Breast epithelium (tissue), 4 donors: ENCODE results near the gene TMOD4. TPM values are rescaled to one million over a fixed set of nuclear protein-coding genes. Genes with fewer than 3 reads are reported as not detected.

Experiments used
- DNase-seq, 2 donors: peaks; one replicate each; pipeline ENCODE4 v3.0.0-alpha.2; 2019; ENCODE audit warnings: low spot score in 2 of 2
- H3K27ac ChIP-seq, 2 donors: fragments of 200-600 bp; sonication (generic) in 1 of 2; one replicate each; pipeline ENCODE4 v1.5.1; 2016 to 2019; ENCODE audit warnings: mild to moderate bottlenecking in 1 of 2
- H3K27me3 ChIP-seq, 2 donors: fragments of 200-600 bp; sonication (generic) in 1 of 2; one replicate each; pipeline versions ENCODE4 v1.5.1 to v1.6.0; 2017 to 2019; ENCODE audit warnings: control low read depth in 1 of 2, mild to moderate bottlenecking in 1 of 2
- H3K36me3 ChIP-seq: fragments of 200-600 bp; one replicate; pipeline ENCODE4 v1.5.1; 2019
- H3K4me1 ChIP-seq, 2 donors: fragments of 200-600 bp; sonication (generic); one replicate each; pipeline ENCODE4 v1.5.1; 2016 to 2019; ENCODE audit warnings: control low read depth in 1 of 2
- H3K4me3 ChIP-seq, 3 donors: fragments of 200-600 bp; sonication (generic); 1 replicate in 2 of 3; 2 replicates in 1 of 3; pipeline ENCODE4 v1.5.1; 2016 to 2019; ENCODE audit warnings: mild to moderate bottlenecking in 3 of 3, moderate library complexity in 2 of 3
- H3K9me3 ChIP-seq, 2 donors: fragments of 200-600 bp; sonication (generic) in 1 of 2; one replicate each; pipeline ENCODE4 v1.5.1; 2016 to 2019; ENCODE audit warnings: control low read depth in 1 of 2
- POLR2A ChIP-seq: fragments of 450-650 bp; IDR thresholded peaks from one replicate; pipeline ENCODE4 v1.6.1; 2016; ENCODE audit warnings: antibody characterized with exemption, mild to moderate bottlenecking, moderate library complexity
- POLR2AphosphoS5 ChIP-seq, 3 donors: sonication (generic); formaldehyde crosslinking; IDR thresholded peaks; one replicate each; pipeline ENCODE4 v1.6.1; 2017; ENCODE audit warnings: antibody characterized with exemption in 3 of 3
- intact Hi-C: fragments of 100-400 bp; cut with DNase I; formaldehyde crosslinking; loops from one replicate; pipeline ENCODE4 v1.15.1; 2023; ENCODE audit warnings: low total_unique reads
- total RNA-seq, 3 donors: library from RNA; depleted of rRNA; stranded (reverse); fragments of >200 nt; gene quantifications; one replicate each; pipeline ENCODE4 v1.1.0, GENCODE V29; 2016
- TF ChIP-seq, protein P1 (sequence below), 3 donors: fragments of 450-650 bp; IDR thresholded peaks; one replicate each; pipeline ENCODE4 v1.5.1; 2016 to 2017; ENCODE audit warnings: antibody characterized with exemption in 3 of 3, mild to moderate bottlenecking in 3 of 3, moderate library complexity in 3 of 3

The TMOD4 gene
- total RNA-seq, 3 donors from 2014 or later = 0.73 TPM; not detected in 2

DNA sequence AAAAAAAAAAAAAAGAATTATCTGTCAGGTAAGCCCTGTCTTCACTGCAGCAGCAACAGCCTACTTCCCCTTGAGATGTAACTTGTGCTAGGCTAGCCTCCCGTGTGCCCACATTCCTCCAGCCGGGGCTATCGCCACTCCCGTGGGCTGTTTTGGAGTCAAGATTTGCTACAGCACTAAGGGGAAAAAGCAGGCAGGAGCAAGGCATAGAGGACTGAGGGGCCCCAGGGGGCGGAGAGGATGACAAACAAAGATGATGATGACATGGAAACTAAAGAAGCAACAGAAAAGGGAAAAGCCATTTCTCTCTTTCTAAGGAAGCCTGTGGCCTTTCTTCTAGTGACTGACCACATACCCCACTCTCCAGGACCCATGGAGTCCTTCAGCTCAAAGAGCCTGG, 17.5 kb downstream of the TMOD4 start:
- Histone ChIP-seq H3K27me3 (no peaks in the 10 kb centered on the region), H3K27ac (no peak overlapping the region), H3K4me1 (no peaks in the 10 kb centered on the region), H3K9me3 (no peaks in the 10 kb centered on the region), H3K4me3 (no peak overlapping the region), H3K36me3 (no peaks in the 10 kb centered on the region)
- TF ChIP-seq POLR2AphosphoS5 (IDR thresholded peaks at IDR 0.05) = no peak
- TF ChIP-seq, protein P1, sequence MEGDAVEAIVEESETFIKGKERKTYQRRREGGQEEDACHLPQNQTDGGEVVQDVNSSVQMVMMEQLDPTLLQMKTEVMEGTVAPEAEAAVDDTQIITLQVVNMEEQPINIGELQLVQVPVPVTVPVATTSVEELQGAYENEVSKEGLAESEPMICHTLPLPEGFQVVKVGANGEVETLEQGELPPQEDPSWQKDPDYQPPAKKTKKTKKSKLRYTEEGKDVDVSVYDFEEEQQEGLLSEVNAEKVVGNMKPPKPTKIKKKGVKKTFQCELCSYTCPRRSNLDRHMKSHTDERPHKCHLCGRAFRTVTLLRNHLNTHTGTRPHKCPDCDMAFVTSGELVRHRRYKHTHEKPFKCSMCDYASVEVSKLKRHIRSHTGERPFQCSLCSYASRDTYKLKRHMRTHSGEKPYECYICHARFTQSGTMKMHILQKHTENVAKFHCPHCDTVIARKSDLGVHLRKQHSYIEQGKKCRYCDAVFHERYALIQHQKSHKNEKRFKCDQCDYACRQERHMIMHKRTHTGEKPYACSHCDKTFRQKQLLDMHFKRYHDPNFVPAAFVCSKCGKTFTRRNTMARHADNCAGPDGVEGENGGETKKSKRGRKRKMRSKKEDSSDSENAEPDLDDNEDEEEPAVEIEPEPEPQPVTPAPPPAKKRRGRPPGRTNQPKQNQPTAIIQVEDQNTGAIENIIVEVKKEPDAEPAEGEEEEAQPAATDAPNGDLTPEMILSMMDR (IDR thresholded peaks at IDR 0.05) = no peak
- TF ChIP-seq POLR2A = no peak
- intact Hi-C loops = no loop called here
- DNase-seq = no peak

DNA sequence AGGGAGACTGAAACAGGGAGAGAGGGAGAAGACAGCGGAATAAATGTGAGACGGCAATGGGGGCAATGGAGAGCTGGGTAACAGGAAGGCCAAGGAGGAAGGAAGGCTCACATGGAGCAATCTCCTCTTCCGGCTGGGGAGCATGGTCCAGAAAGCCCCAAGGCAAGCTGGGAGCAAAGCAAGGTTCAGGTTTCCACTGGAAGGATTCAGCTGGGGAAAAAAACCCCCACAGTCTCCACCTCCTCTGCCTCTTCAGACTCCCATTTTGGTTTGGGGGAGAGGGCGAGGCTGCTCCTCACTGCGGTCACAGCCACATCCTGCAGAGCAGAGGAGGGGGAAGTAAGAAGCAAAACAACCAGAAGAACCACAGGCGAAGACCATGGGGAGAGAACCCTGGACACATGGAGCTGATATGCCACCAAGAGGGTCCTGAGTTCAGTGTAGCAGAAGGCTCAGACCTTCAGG, 18.7 kb downstream of the TMOD4 start:
- H3K27me3 ChIP-seq = no peaks in the 10 kb centered on the region
- intact Hi-C loops = no loop called here
- H3K36me3 ChIP-seq = no peaks in the 10 kb centered on the region
- no peaks in the 10 kb centered on the region for H3K4me1 ChIP-seq
- H3K4me3 ChIP-seq = peak overlapping the region; percentile 21 to 43 (median 35)
- no peak overlapping the region for H3K27ac ChIP-seq
- no peak for DNase-seq
- no peaks in the 10 kb centered on the region for H3K9me3 ChIP-seq
- TF ChIP-seq POLR2A = no peak
- TF ChIP-seq, protein P1 (IDR thresholded peaks at IDR 0.05) = no peak
- TF ChIP-seq POLR2AphosphoS5 (IDR thresholded peaks at IDR 0.05) = no peak

DNA sequence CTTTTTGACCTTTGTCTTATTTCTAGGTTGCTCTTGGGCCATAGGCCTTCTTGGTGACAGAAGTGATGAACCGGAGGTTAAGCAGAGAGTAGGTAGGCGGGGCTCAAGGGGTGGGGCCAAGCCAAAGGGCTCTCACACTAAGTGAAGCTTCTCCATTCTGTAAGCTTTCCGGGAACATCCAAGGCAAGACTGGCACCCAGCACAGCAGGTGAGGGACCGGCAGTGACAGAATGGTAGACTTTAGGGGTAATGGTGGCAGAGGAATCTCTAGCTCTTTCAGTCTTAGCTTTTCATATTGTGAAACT, 19.3 kb downstream of the TMOD4 start, which contains the start of gene TNFAIP8L2:
Gene TNFAIP8L2, plus strand, starts transcription at position 135 of the 305 bp plus-strand sequence. CDS start 2,049 bp downstream, outside the sequence.
- intact Hi-C loops = no loop called here
- H3K27ac ChIP-seq = no peak within 1 kb of the TSS
- DNase-seq = no peak
- TF ChIP-seq POLR2A = no peak
- no peak for TF ChIP-seq POLR2AphosphoS5 (IDR thresholded peaks at IDR 0.05)
- TF ChIP-seq, protein P1 (IDR thresholded peaks at IDR 0.05) = no peak
- no peaks in the 10 kb centered on the region for H3K36me3 ChIP-seq
- peak within 1 kb of the TSS; percentile 21 to 43 (median 35) for H3K4me3 ChIP-seq
- no peaks in the 10 kb centered on the region for H3K4me1 ChIP-seq
- no peaks in the 10 kb centered on the region for H3K9me3 ChIP-seq
- H3K27me3 ChIP-seq = no peaks in the 10 kb centered on the region

DNA sequence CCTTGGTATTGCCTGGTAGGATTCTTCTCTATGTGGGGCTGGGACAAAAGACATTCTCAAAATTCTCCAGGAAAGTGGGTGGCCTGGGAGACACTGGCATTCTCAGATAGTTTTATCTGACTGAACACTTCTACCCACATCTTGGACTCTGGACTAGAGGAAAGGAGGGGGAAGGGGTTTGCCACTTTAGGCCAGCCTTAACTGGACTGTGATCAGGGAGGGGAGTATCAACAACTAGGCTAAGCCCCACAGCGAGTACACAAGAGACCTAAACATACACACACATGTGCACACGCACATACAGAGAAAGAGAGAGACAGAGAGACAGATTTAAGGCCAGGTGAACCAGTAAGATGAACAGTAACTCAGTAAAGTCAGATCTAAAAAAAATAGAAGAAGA, 28.1 kb downstream of the TMOD4 start:
- Histone ChIP-seq H3K9me3 (no peaks in the 10 kb centered on the region), H3K4me3 (no peak overlapping the region), H3K4me1 (peaks cover 0 to 5% of the 10 kb centered on the region in 2 donors), H3K36me3 (no peaks in the 10 kb centered on the region), H3K27me3 (no peaks in the 10 kb centered on the region), H3K27ac (peak overlapping the region; percentile 81 to 84)
- TF ChIP-seq POLR2A (no peak), POLR2AphosphoS5 (IDR thresholded peaks at IDR 0.05) (no peak)
- TF ChIP-seq, protein P1 (IDR thresholded peaks at IDR 0.05) = no peak
- intact Hi-C loops = no loop called here
- no peak for DNase-seq

DNA sequence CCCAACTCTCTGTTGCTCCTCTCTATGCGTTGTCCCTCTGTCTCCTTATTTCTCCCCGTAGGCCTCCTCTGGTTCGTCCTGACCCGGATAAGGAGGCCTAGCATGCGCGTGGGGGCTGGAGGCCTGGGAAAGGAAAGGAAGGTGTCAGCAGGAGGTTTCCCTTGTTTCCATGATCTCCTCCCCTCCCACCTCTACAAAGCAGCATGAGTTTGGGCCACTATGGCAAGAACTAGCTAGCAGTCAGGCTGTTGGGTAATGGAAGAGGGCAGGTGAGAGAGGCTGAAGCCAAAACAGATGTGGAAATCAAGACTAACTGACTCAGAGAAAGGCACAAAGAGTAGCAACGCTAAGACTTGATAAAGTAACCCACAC, 28.7 kb downstream of the TMOD4 start:
- Histone ChIP-seq H3K36me3 (no peaks in the 10 kb centered on the region), H3K27ac (peak overlapping the region; percentile 81 to 84), H3K27me3 (no peaks in the 10 kb centered on the region), H3K9me3 (no peaks in the 10 kb centered on the region), H3K4me3 (peak overlapping the region; percentile 77 to 91 (median 83)), H3K4me1 (peaks cover 0 to 5% of the 10 kb centered on the region in 2 donors)
- TF ChIP-seq, protein P1 (IDR thresholded peaks at IDR 0.05) = no peak
- TF ChIP-seq POLR2AphosphoS5 (IDR thresholded peaks at IDR 0.05) (no peak), POLR2A (no peak)
- intact Hi-C loops = no loop called here
- no peak for DNase-seq
